GM19467 (cell line): ENCODE data around the gene MAP3K2.
"Not testable (repeated sequence)": the region's sequence is repeated elsewhere in the genome, so short reads cannot be mapped to it uniquely, and the experiment has no call there.

Experiments used
- ATAC-seq: cut with Tn5 transposase; IDR thresholded peaks from one replicate; pipeline ENCODE4 v1.9.1; 2021; ENCODE audit warnings: mild to moderate bottlenecking, moderate library complexity; ENCODE audit not compliant: unreplicated experiment

Gene MAP3K2

GRCh38 chr2:127353873-127354676, 33.7 kb downstream of the MAP3K2 start:
- not testable (repeated sequence) for ATAC-seq

GRCh38 chr2:127353223-127353622, 34.6 kb downstream of the MAP3K2 start:
- ATAC-seq, result not testable (repeated sequence)

- ATAC-seq, result no peak
Measured at GRCh38 chr2:127351603-127352002, 36.2 kb downstream of the MAP3K2 start.

GRCh38 chr2:127348426-127349000, 39.3 kb downstream of the MAP3K2 start:
- no peak for ATAC-seq

- ATAC-seq, result no peak
Measured at GRCh38 chr2:127347734-127348392, 39.9 kb downstream of the MAP3K2 start.

GRCh38 chr2:127347015-127347414, 40.8 kb downstream of the MAP3K2 start:
- ATAC-seq, result no peak

- no peak for ATAC-seq
Measured at GRCh38 chr2:127343277-127343676, 44.5 kb downstream of the MAP3K2 start.

- no peak for ATAC-seq
Measured at GRCh38 chr2:127342101-127342500, 45.7 kb downstream of the MAP3K2 start.

GRCh38 chr2:127332335-127332734, 55.4 kb downstream of the MAP3K2 start:
- no peak for ATAC-seq

- ATAC-seq, result no peak
Measured at GRCh38 chr2:127330753-127331152, 57.0 kb downstream of the MAP3K2 start.

GRCh38 chr2:127326289-127326945, 61.4 kb downstream of the MAP3K2 start:
- ATAC-seq, result no peak

- ATAC-seq, result no peak
Measured at GRCh38 chr2:127324635-127325034, 63.1 kb downstream of the MAP3K2 start.

- no peak for ATAC-seq
Measured at GRCh38 chr2:127321303-127321702, 66.5 kb downstream of the MAP3K2 start.

- ATAC-seq, result no peak
Measured at GRCh38 chr2:127320586-127321275, 67.0 kb downstream of the MAP3K2 start.

GRCh38 chr2:127320067-127320466, 67.7 kb downstream of the MAP3K2 start:
- ATAC-seq, result no peak

- no peak for ATAC-seq
Measured at GRCh38 chr2:127314193-127314988, 73.4 kb downstream of the MAP3K2 start.

GRCh38 chr2:127313406-127313805, 74.4 kb downstream of the MAP3K2 start:
- peak; percentile 87 for ATAC-seq

- no peak for ATAC-seq
Measured at GRCh38 chr2:127310980-127311379, 76.8 kb downstream of the MAP3K2 start.

GRCh38 chr2:127309468-127309867, 78.3 kb downstream of the MAP3K2 start:
- ATAC-seq, result no peak

- ATAC-seq, result no peak
Measured at GRCh38 chr2:127308586-127309138, 79.1 kb downstream of the MAP3K2 start.
